ENCODE measurements around the gene SCN8A.

Gene SCN8A

DNA sequence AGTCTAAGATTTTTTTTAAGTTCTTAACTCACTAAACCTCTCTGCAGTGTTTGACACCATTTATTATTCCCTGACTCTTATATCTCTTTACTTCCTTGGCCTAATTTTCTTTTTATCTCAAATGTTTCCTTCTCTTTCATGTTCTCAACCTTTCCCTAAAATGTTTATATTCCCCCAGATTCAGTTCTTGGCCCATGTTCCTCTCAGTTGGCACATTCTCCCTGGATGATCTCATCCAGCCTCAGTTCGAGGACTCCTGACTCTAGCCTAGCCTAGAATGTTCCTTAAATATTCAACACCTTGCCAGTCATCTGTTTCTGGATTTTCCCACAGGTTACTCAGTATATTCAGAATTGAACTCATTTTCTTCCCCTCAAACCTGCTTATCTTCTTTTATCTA is 81.3 kb downstream of the SCN8A start:
- DNase-seq (ENCODE audit: low spot score) = no peak

DNA sequence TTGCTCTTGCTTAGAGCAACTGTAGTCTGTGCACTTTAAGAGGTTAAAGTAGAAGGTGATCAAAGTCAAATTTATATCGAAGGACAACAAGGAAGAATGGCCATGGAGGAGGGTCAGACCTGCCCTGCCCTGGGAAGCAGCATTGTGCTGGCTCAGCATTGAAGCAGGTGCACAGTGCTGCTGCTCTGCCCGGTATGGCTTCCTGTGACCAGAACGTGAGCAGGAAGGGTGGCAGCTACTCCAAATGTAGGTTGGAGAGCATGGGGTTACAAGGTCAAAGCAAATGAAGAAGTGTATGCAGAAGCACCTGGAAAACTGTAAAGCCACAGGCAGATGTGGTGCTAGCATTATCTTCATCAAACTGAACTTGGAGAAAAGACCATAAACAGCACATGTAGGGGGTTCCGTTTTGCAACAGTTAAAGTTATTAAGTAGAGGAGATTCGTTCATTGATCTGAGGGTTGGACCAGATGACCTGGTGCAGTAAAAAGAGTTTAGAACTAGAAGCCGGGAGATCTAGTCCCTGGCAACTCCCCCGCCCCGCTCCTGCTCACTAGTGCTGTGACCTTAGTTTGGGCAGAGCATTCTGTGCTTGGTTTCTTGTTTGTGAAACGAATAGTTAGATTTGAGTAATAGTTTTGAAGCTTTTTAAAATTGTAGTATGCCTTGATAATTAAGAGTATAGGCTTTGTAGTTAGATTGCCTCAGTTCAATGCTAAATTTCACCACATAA is 84.2 kb downstream of the SCN8A start:
- DNase-seq (ENCODE audit: low spot score) = no peak

DNA sequence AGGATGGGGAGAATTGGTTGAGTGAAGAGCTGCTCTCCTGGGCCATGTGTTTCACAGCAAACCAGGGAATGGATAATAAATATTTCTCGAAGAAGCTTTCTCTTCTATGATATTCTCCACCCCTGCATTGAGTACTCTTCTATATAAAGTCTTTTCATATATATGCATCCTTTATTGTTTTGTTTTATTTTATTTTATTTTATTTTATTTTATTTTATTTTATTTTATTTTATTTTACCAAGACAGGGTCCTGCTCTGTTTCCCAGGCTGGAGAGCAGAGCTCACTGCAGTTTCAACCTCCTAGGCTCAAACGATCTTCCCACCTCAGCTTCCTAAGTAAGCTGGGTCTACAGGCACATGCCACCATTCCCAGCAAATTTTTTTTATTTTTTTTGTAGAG is 85.8 kb downstream of the SCN8A start:
- DNase-seq (ENCODE audit: low spot score) = no peak

DNA sequence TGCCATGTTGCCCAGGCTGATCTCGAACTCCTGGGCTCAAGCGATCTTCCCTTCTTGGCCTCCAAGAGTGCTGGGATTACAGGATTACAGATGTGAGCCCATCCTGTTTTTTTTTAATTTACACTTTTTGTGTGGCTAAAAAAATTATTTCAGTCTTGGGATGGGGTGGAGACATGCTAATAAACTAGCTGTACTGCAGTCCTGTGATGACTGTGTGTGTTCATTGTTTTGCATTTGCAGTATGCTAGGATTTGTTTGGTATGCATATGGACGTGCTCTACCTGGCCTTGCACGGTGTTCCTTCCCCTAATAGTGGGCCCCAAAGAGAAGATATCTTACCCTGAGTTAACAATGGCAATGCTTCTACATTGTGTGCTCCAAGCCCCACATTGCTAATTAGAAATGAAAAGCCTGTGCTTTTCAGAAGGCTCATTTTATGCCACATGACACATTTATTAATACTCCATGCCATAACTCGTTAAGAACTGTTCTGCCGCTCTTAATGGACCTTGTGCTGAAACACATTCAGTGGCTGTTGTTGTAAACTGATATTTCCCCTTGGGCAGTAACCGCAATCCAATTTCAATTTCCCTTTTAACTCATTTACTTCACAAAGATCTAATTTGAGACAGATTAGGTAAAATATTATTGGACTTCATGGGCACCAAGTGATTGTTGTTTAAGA is 86.4 kb downstream of the SCN8A start:
- DNase-seq (ENCODE audit: low spot score) = no peak

DNA sequence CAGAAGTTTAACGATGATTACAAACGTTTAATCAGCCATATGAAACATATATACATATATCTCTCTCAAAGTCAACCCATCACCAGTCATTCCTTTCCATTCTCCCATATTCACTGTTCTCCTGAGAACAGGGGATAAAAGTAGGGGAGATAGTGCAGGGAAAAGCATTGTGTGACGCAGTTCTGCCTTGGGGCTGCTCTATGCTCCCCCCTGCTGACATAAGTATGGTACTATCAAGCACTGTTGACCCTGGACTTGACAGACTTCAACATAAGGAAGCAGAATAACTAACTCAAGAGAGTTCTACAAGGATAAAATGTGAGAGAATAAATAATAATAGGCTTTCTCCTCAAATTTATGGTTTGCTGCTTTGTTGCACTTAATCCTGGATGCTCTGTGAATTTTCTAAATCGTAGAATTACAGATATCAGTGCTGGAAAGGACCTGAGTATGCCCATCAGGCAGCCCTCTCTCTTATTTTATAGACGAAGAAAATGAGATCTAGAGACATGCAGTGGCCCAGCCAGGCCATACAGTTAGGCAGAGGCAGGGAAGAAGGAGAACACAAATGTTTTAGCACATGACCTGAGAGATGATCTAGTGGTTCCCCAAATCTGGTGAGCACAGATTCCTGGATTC is 87.2 kb downstream of the SCN8A start:
- peak; percentile 62 for DNase-seq (ENCODE audit: low spot score)

DNA sequence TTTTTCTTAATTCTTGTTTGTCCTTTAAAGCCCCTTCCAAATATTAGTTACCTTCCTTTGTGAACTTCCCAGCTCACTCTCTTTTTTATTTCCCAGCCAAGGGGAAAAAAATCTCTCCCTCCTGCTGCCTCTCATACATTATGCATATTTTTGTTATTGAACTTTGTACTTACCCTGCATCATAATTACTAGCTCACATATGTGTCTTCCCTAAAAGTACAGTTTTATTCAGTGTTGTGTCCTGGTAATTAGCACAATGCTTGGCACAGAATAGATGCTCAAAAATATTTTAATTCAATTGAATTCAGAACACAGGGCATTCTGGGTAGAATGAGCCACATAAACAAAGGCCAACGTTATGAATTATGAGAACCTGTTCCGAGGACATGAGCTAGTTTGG is 91.9 kb downstream of the SCN8A start:
- DNase-seq (ENCODE audit: low spot score) = no peak

DNA sequence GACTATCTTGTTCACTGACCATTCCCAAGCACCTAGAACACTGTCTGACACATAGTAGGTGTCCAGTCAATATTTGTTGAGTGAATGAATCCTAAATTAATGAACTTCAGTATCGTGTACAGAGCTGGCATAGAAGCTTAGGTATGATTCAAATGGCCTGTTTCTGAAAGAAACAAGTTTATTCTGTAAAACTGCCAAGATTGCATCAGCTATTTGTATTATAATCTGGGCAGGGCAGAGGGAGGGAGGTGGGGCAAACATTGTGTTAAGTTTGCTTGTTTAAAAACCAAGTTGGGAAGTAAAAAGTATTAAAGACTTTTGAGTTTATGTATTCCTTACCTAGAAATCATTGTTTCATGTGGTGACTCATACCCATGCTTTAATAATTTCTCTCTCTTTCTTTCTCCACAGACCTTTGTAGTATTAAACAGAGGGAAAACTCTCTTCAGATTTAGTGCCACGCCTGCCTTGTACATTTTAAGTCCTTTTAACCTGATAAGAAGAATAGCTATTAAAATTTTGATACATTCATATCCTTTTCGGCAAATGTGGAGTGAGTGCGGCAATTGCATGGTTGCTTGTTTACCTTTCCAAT is 92.8 kb downstream of the SCN8A start:
- no peak for DNase-seq (ENCODE audit: low spot score)

DNA sequence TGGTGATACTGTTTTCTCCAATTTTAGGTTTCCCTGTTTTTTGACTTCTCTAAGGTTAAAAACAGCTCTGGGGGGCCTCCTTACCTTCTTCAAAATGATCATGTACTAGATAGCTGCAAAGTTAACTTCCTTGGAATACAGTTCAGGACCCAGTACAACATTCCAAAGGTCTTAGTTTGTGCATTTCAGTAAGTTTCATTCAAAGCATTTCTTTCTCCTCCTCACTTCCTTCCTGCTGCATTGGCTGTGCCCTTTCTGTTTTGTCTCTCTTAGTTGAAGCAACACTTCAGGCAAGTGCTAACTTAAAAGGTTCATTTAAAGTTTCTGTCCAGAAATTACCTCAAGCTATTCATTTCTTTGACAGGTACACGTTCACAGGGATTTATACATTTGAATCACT is 95.7 kb downstream of the SCN8A start:
- no peak for DNase-seq (ENCODE audit: low spot score)

DNA sequence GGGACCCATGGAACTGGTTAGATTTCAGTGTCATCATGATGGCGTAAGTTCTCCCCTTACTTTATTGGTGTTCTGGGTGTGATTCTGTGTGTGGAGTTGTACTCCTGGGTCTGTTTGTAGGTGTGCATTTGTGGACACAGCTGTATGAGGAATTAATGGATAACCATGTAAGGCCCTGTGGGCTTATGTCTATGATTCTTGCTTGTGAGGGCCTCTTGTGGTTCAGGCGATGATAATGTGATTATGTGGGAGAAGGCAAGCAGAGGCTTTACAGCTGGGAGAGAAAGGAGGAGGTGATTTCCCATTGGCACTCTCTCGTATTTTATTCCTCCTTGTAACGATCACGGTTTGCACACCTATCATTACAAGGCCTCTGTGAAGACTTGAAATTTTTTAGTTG is 96.1 kb downstream of the SCN8A start:
- DNase-seq (ENCODE audit: low spot score) = no peak

DNA sequence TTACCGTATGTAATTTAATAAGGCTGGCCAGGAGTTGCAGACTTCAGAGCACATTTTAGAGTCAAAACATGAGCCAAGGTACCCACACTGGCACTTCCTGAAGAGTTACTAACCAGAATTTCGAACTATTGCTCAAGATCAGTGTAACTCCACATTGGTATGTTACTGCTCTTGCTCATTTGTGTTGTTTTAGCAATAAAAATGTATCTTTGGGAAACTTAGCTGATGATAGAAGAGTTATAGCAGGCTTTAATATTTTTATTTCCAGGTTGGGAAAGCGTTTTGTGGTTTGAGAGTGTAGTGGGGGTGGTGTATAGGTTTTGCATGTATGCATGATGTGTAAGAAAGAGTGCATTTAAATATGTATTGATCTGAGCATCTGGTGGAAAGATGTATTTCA is 96.6 kb downstream of the SCN8A start:
- no peak for DNase-seq (ENCODE audit: low spot score)

DNA sequence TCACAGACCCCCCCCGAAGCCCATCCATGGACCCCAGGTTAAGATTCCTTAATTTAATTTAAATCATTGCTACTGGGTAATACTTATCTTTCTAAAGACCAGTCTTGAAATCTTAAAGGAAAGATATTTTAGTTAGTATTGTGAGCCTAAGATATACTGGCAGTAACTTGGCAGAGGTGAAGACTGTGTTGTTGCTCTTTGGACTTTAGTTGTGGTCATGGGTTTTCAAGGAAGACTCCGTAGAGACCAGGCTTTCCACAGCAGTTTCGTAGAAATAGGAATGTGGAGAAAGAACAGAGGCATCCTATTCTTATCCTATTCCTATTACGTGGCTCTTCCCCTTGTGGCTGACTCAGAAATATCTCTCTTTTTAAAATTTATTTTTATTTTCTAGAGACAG is 99.0 kb downstream of the SCN8A start:
- no peak for DNase-seq (ENCODE audit: low spot score)

DNA sequence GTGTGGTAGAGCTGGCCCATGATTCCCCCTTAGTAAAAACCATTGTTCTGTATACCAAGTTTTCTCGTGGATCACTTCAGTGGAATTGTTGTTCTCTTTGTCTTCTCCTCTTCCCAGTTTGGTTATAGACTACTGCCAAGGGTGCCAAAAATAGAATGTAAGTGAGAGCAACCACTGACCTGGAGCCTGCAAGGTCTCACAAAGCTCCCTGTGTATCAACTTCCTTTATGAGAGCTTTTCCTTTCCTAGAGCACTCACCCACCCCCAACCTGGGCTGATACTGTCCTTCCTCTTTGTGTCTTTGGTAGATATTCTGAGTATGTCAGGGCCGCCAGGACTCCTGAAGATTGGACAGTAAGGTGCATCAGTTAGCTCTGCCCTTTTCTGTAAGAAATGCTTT is 101.0 kb downstream of the SCN8A start:
- no peak for DNase-seq (ENCODE audit: low spot score)

DNA sequence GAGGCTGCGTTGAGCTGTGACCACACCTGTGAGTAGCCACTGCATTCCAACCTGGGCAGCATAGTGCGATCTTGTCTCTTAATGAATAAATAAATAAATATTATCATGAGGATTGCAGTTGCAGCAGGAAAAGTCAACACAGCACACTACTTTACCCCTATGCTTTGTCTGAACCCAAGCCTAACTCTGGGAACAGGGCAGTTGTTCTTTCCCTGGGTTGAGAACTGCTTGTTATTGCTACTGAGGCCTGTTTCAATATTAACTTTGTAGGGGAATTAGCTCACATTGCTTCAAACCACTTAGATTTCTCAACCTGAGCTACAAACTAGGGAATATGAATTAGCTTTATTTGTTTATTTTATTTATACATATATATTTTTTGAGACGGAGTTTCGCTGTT is 102.5 kb downstream of the SCN8A start:
- no peak for DNase-seq (ENCODE audit: low spot score)

DNA sequence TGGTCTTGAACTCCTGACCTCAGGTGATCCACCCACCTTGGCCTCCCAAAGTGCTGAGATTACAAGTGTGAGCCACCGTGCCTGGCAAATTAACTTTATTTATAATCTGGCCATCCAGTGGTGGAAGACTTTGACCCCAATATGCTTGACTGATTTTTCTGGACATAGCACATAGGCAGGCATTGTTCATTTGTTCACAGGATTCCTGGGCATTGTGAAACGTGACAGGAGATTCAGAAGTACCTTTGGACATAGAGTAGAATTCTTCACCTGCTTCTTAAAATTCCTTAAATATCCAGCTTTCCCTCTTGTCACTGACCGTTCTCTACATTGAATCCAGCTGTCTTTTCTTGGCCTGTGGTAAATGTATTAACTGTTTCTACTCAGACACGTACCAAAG is 103.1 kb downstream of the SCN8A start:
- DNase-seq (ENCODE audit: low spot score) = no peak

DNA sequence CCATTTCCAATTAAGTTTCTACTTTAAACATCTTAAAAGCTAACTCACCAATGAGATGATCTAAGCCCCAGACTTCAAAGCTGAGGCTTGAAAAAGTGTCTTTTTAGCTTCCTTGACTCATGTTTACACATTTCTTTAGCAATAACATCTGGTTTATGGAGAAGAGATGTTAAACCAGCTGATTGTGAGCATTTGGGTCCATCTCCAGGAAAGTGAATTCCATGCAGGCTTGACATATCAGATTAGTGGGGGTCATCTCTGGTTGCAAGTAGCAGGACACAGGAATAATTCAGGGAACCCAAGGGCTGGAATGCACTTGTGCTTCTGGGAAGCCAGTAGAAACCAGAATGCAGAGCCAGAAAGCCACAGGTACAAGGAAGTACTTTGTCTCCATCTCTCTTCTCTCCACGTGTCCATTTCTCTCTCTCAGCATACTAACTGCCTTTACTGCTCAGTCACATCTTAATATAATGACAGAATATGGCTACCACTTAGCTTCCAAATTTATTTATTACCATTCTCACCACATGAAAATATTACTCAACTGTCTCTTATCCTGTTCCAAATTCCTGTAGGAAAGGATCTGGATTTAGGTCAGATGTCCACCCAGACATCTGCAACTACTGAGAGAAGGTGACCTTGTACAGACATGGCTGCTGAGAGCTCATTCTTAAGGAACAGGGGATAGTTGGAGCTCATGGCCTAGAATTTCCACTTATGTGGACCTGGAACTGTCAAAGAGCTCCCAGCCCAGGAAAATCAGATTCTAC is 104.4 kb downstream of the SCN8A start:
- no peak for DNase-seq (ENCODE audit: low spot score)

DNA sequence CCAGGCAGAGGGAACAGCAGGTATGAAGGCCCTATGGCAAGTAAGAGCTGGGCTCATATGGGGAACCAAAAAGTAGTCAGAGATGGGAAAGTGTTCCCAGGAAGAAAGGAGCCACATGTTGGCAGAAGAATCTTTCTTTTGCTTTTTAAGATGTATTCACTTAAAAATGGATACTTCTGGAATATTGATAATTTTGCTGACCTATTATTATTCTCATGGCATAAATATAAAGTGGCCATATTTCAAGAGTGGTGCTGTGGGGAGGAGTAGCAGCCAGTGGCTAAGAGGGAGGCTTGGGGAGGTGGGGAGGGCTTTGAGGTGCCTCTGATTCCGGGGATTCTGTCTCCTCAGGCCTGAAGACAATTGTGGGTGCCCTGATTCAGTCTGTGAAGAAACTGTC is 108.2 kb downstream of the SCN8A start:
- no peak for DNase-seq (ENCODE audit: low spot score)

DNA sequence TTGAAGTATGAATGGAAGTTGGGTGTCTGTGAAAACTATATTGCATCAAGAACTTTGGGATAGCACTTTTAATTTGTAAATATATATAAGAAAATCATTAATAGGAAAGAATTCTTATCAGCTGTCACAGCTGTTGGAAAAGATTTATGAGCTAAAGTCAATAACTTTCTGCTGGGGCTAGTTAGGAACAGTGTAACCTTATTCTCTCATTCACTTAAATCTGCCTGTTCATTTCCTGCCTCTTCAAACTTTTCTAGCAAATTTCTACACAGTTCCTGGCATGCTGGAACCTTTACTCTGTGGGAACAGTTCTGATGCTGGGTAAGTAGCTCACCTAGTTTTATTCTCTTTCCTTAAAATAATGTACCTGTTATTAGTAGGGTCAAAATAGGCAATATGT is 109.9 kb downstream of the SCN8A start:
- DNase-seq (ENCODE audit: low spot score) = no peak

DNA sequence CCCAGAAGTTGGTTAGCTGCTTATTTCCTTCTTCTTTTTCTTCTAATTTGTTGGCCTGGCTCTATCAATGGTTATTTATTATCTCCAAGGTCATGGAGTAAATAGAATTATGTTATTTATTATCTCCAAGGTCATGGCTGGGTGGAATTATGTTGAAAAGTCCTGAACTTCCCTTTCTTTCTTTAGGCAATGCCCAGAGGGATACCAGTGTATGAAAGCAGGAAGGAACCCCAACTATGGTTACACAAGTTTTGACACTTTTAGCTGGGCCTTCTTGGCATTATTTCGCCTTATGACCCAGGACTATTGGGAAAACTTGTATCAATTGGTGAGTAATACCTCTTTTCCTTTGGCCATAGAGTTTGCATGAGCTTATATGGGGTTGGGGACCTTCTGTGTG is 111.6 kb downstream of the SCN8A start:
- DNase-seq (ENCODE audit: low spot score) = no peak

DNA sequence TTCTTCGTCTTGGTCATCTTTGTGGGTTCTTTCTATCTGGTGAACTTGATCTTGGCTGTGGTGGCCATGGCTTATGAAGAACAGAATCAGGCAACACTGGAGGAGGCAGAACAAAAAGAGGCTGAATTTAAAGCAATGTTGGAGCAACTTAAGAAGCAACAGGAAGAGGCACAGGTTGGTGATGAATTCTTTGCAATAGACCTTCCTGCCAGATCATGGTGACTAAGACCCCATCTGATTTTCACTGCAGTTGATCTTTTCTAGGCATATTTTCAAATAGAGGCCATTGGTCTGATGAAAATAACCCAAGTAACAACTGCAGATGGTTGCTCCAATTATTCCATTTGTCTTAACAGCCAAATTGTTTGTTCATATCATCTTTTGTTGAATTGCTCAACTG is 114.4 kb downstream of the SCN8A start:
- DNase-seq (ENCODE audit: low spot score) = no peak

DNA sequence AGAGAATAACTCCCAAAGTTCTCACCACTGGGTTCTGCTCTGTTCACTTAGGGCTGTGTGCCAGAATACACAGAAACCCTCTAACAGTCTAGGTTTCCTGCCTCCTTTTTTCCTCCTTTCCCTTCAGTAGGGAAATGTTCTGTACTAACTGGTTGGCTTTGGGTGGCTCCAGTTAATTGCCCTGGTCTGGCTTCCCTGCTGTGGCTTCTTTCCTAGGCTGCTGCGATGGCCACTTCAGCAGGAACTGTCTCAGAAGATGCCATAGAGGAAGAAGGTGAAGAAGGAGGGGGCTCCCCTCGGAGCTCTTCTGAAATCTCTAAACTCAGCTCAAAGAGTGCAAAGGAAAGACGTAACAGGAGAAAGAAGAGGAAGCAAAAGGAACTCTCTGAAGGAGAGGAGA is 115.2 kb downstream of the SCN8A start:
- DNase-seq (ENCODE audit: low spot score) = no peak

DNA sequence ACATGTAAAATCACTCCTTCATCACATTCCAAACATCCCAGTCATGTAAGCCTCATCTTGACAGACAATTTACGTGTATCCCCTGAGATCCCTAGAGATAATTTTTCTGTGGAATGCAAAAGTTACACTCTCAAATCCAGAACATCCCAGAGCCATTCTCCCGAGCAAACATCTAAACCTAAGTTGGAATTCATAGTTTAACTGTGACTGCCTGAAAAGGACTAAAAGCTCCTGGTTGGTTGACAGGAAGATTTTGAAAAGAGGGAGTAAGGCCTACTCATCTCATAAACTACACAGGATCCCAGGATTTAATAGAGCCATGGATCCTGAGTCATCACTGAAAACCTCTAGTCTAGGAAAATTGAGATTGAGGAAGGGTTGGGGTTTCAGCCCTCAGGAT is 123.6 kb downstream of the SCN8A start:
- DNase-seq (ENCODE audit: low spot score) = no peak

DNA sequence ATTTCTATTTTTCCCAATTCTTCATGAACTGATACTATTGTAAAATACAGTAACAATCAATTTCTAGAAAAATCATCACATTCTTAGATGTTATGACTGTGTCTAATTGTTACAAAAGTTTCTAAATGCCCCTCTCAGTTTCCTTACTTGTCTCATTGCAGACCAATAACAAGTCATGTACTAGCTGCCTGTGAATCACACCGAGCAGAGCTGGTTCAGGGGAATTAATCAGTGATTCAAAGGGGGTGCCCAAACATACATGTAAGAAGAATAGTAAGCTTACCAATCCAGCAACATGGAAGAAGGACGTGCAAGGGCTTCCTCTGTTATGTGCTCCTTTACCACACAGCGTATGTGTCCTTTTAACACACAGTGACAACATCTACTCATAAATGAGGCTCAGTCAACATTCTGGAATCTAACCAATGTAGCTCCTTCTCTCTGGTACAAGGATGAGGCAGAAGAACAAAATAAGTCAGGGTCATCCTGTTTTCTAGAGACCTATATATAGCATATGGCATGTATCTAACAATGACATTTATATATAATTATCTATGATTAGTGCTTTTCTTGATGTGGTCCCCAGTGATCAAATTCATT is 126.4 kb downstream of the SCN8A start:
- DNase-seq (ENCODE audit: low spot score) = no peak
